Liver (tissue), 9 donors: ENCODE results near the gene TRDMT1. TPM values are rescaled to one million over a fixed set of nuclear protein-coding genes. Genes with fewer than 3 reads are reported as not detected.

Experiments used
- DNase-seq: peaks from one replicate; pipeline ENCODE4 v3.0.0-alpha.2; 2017; ENCODE audit warnings: low spot score
- H3K27ac ChIP-seq, 2 donors: one replicate each; pipeline ENCODE4 v1.7.0; 2013; ENCODE audit warnings: inconsistent platforms in 2 of 2, low read length in 2 of 2, control low read depth in 1 of 2, low read depth in 1 of 2, mild to moderate bottlenecking in 1 of 2
- H3K27me3 ChIP-seq, 4 donors: one replicate each; pipeline versions ENCODE4 v1.6.1 to v1.7.0; 2013; ENCODE audit warnings: low read length in 3 of 4, inconsistent platforms in 1 of 4, mild to moderate bottlenecking in 1 of 4, moderate library complexity in 1 of 4; ENCODE audit not compliant: control insufficient read depth in 4 of 4, insufficient read depth in 4 of 4
- H3K36me3 ChIP-seq, 4 donors: one replicate each; pipeline versions ENCODE4 v1.6.1 to v1.7.0; 2013; ENCODE audit warnings: low read length in 3 of 4, mild to moderate bottlenecking in 3 of 4, low read depth in 1 of 4, moderate library complexity in 1 of 4; ENCODE audit not compliant: control insufficient read depth in 4 of 4, insufficient read depth in 3 of 4
- H3K4me1 ChIP-seq, 4 donors: one replicate each; pipeline versions ENCODE4 v1.6.1 to v1.7.0; 2013; ENCODE audit warnings: low read length in 3 of 4, mild to moderate bottlenecking in 3 of 4, moderate library complexity in 1 of 4; ENCODE audit not compliant: control insufficient read depth in 4 of 4, insufficient read depth in 4 of 4
- H3K4me3 ChIP-seq, 3 donors: one replicate each; pipeline versions ENCODE4 v1.6.1 to v1.7.0; 2013; ENCODE audit warnings: low read length in 3 of 3, control low read depth in 1 of 3, low read depth in 1 of 3, mild to moderate bottlenecking in 1 of 3
- H3K9ac ChIP-seq, 2 donors: one replicate each; pipeline ENCODE4 v1.7.0; 2013; ENCODE audit warnings: low read length in 2 of 2, mild to moderate bottlenecking in 2 of 2, moderate library complexity in 2 of 2, control low read depth in 1 of 2, low read depth in 1 of 2
- H3K9me3 ChIP-seq, 4 donors: one replicate each; pipeline versions ENCODE4 v1.6.1 to v1.7.0; 2013; ENCODE audit warnings: low read length in 3 of 4; ENCODE audit not compliant: control insufficient read depth in 4 of 4
- EGR1 ChIP-seq, 2 donors: IDR thresholded peaks; 2 replicates each; pipeline ENCODE4 v1.6.1; 2016 to 2018; ENCODE audit warnings: antibody characterized with exemption in 2 of 2, low read depth in 2 of 2
- FOXA1 ChIP-seq: IDR thresholded peaks from 2 replicates; pipeline ENCODE4 v1.6.1; 2016; ENCODE audit warnings: antibody characterized with exemption
- FOXA2 ChIP-seq: IDR thresholded peaks from 2 replicates; pipeline ENCODE4 v1.6.1; 2016; ENCODE audit warnings: antibody characterized with exemption
- GABPA ChIP-seq, 2 donors: IDR thresholded peaks in 1 of 2; conservative IDR thresholded peaks in 1 of 2; 2 replicates each; pipeline ENCODE4 v1.6.1; 2016; ENCODE audit warnings: antibody characterized with exemption in 2 of 2, mild to moderate bottlenecking in 1 of 2, moderate library complexity in 1 of 2
- HNF4A ChIP-seq, 2 donors: conservative IDR thresholded peaks; 2 replicates each; pipeline ENCODE4 v1.6.1; 2016; ENCODE audit warnings: antibody characterized with exemption in 2 of 2, mild to moderate bottlenecking in 2 of 2
- HNF4G ChIP-seq: IDR thresholded peaks from 2 replicates; pipeline ENCODE4 v1.6.1; 2016; ENCODE audit warnings: antibody characterized with exemption
- JUND ChIP-seq, 2 donors: IDR thresholded peaks; 2 replicates each; pipeline ENCODE4 v1.6.1; 2016; ENCODE audit warnings: antibody characterized with exemption in 2 of 2
- NR2F2 ChIP-seq: IDR thresholded peaks from 2 replicates; pipeline ENCODE4 v1.6.1; 2016; ENCODE audit warnings: antibody characterized with exemption
- RAD21 ChIP-seq, 2 donors: IDR thresholded peaks; 2 replicates each; pipeline ENCODE4 v1.6.1; 2016; ENCODE audit warnings: antibody characterized with exemption in 2 of 2, mild to moderate bottlenecking in 2 of 2
- RXRA ChIP-seq, 2 donors: IDR thresholded peaks; 2 replicates each; pipeline ENCODE4 v1.6.1; 2017 to 2018; ENCODE audit warnings: antibody characterized with exemption in 2 of 2, mild to moderate bottlenecking in 1 of 2
- SP1 ChIP-seq: IDR thresholded peaks from 2 replicates; pipeline ENCODE4 v1.6.1; 2018; ENCODE audit warnings: antibody characterized with exemption, mild to moderate bottlenecking
- TAF1 ChIP-seq: conservative IDR thresholded peaks from 2 replicates; pipeline ENCODE4 v1.6.1; 2016; ENCODE audit warnings: antibody characterized with exemption, mild to moderate bottlenecking
- YY1 ChIP-seq: IDR thresholded peaks from 2 replicates; pipeline ENCODE4 v1.6.1; 2016; ENCODE audit warnings: antibody characterized with exemption, mild to moderate bottlenecking
- WGBS: extraction: QIAGEN DNeasy Blood & Tissue Kit; methylation state at CpG from one replicate; pipeline ENCODE4 v1.1.7; 2013; 5-methylcytosine and 5-hydroxymethylcytosine counted together
- polyA plus RNA-seq, 2 donors: library from polyadenylated mRNA; stranded (reverse) in 1 of 2; unstranded in 1 of 2; fragments of 200-250 nt in 1 of 2; fragments of >200 nt in 1 of 2; fragmentation: Nextera tagmentation in 1 of 2; extraction: Ambion mirVana in 1 of 2; gene quantifications; one replicate each; pipeline versions ENCODE4 v1.2.1 to v1.2.3, GENCODE V29; 2013 to 2015
- total RNA-seq, 2 donors: library from RNA; depleted of rRNA; stranded (reverse); fragments of >200 nt; gene quantifications; one replicate each; pipeline ENCODE4 v1.2.3, GENCODE V29; 2014
- TF ChIP-seq, protein P1 (sequence below): IDR thresholded peaks from 2 replicates; pipeline ENCODE4 v1.6.1; 2016; ENCODE audit warnings: antibody characterized with exemption, mild to moderate bottlenecking
- TF ChIP-seq, protein P2 (sequence below): IDR thresholded peaks from 2 replicates; pipeline ENCODE4 v1.6.1; 2016; ENCODE audit warnings: antibody characterized with exemption
- TF ChIP-seq, protein P3 (sequence below): IDR thresholded peaks from 2 replicates; pipeline ENCODE4 v1.6.1; 2016; ENCODE audit warnings: antibody characterized with exemption
- TF ChIP-seq, protein P4 (sequence below): IDR thresholded peaks from 2 replicates; pipeline ENCODE4 v1.6.1; 2016; ENCODE audit warnings: antibody characterized with exemption
- TF ChIP-seq, protein P5 (sequence below): fragments of 150-350 bp; IDR thresholded peaks from 2 replicates; pipeline ENCODE4 v1.5.1; 2017; ENCODE audit warnings: improper control_type of control experiment, low read depth, low read length; ENCODE audit not compliant: missing input control
- donor health status: healthy.
- donor health status: healthy.
- donor health status: healthy.
- donor health status: healthy.
- donor health status: healthy.

The TRDMT1 gene
- total and polyA plus RNA-seq, 4 donors, result 0.38 to 2.4 (median 1.1) TPM

DNA sequence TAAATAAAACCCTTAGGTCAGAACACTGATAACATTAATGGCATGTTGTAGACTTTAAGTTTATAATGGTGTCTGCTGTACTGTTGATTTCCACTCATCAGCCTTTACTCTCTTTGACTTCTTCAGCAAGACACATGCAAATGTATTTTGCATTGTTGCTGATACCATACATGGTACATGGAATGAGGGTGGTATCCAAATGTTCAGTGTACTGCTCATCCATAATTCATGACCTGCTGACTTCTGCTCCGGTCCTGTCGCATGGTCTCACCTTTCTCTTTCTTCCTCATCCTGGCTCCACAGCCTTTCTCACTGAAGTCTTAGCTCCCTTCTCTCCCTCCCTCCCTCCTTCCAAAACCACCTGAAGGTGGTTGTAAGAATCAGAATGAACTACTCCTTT is 67.2 kb downstream of the TRDMT1 start (continued):
- TF ChIP-seq, protein P1, sequence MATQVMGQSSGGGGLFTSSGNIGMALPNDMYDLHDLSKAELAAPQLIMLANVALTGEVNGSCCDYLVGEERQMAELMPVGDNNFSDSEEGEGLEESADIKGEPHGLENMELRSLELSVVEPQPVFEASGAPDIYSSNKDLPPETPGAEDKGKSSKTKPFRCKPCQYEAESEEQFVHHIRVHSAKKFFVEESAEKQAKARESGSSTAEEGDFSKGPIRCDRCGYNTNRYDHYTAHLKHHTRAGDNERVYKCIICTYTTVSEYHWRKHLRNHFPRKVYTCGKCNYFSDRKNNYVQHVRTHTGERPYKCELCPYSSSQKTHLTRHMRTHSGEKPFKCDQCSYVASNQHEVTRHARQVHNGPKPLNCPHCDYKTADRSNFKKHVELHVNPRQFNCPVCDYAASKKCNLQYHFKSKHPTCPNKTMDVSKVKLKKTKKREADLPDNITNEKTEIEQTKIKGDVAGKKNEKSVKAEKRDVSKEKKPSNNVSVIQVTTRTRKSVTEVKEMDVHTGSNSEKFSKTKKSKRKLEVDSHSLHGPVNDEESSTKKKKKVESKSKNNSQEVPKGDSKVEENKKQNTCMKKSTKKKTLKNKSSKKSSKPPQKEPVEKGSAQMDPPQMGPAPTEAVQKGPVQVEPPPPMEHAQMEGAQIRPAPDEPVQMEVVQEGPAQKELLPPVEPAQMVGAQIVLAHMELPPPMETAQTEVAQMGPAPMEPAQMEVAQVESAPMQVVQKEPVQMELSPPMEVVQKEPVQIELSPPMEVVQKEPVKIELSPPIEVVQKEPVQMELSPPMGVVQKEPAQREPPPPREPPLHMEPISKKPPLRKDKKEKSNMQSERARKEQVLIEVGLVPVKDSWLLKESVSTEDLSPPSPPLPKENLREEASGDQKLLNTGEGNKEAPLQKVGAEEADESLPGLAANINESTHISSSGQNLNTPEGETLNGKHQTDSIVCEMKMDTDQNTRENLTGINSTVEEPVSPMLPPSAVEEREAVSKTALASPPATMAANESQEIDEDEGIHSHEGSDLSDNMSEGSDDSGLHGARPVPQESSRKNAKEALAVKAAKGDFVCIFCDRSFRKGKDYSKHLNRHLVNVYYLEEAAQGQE, result no peak
- no peak for TF ChIP-seq FOXA1
- no peak for TF ChIP-seq JUND (IDR thresholded peaks at IDR 0.05)
- no peak for TF ChIP-seq EGR1 (IDR thresholded peaks at IDR 0.05; ENCODE audit: low read depth in 2 of 2)

DNA sequence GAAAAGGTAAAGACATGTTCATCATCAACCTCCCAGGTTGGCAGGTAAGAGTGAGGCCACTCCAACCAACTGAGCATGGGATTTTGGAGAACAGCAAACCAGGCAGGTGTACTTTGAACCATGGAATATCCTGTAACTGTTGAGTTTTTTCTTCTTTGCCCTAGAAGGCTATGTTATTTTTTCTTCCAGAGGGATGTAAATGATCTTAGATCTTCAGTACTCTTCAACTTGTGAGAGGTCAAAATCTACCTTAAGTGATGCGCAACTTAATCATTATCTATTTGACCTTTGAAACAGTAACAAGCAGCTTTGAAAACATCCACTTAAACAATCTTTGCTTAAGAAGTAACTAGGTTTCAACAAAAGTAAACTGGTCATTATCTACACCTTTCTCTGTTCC is 71.7 kb downstream of the TRDMT1 start, which contains the start of gene CUBN:
Gene CUBN, minus strand, starts transcription at position 71 of the 400 bp plus-strand sequence. Its CDS starts 46 bp downstream, at position 25.
- TF ChIP-seq HNF4G (no peak), HNF4A (conservative IDR thresholded peaks at IDR 0.05) (no peak), FOXA1 (no peak), RAD21 (IDR thresholded peaks at IDR 0.05) (no peak), TAF1 (no peak), EGR1 (IDR thresholded peaks at IDR 0.05; ENCODE audit: low read depth in 2 of 2) (no peak), RXRA (IDR thresholded peaks at IDR 0.05) (no peak)
- peaks cover 0 to 1% (median 0%) of the 10 kb centered on the region in 4 donors for H3K4me1 ChIP-seq
- H3K36me3 ChIP-seq, result no peaks in the 10 kb centered on the region
- H3K9me3 ChIP-seq, result no peaks in the 10 kb centered on the region
- no peak for DNase-seq
- no peaks in the 10 kb centered on the region for H3K27me3 ChIP-seq
- H3K9ac ChIP-seq, result no peak within 1 kb of the TSS
- H3K27ac ChIP-seq, result no peak within 1 kb of the TSS
- 85% methylated on average over 1 of the region's 1 CpG for WGBS
- H3K4me3 ChIP-seq, result no peak within 1 kb of the TSS

DNA sequence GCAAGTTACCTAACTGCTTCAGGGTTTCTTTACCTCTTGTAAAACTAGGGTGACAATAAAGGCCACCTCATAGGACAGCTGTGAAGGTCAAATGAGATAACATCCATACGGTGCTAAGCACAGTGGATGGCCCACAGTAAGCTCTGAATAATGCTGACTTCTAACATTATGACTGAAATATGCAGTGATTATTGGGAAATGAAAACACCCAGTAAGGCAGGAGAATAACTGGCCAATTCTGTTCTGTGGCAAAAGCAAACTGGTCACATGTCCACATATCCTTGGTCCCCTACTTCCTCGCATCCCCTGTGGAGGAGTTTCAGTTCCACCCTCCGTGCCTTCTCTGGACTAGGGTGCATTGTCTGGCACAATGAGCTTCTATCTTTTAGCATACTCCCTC is 73.2 kb downstream of the TRDMT1 start:
- no peak for TF ChIP-seq JUND (IDR thresholded peaks at IDR 0.05)
- TF ChIP-seq, protein P2, sequence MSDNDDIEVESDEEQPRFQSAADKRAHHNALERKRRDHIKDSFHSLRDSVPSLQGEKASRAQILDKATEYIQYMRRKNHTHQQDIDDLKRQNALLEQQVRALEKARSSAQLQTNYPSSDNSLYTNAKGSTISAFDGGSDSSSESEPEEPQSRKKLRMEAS, result no peak
- TF ChIP-seq GABPA (IDR thresholded peaks at IDR 0.05 in 1 of 2, conservative IDR thresholded peaks at IDR 0.05 in 1 of 2), result no peak
- no peak for TF ChIP-seq RAD21 (IDR thresholded peaks at IDR 0.05)
- TF ChIP-seq SP1, result no peak
- TF ChIP-seq FOXA2, result no peak
- no peak for TF ChIP-seq HNF4G
- no peak for TF ChIP-seq RXRA (IDR thresholded peaks at IDR 0.05)
- TF ChIP-seq TAF1, result no peak
- TF ChIP-seq HNF4A (conservative IDR thresholded peaks at IDR 0.05), result no peak
- no peak for TF ChIP-seq YY1
- TF ChIP-seq, protein P3, sequence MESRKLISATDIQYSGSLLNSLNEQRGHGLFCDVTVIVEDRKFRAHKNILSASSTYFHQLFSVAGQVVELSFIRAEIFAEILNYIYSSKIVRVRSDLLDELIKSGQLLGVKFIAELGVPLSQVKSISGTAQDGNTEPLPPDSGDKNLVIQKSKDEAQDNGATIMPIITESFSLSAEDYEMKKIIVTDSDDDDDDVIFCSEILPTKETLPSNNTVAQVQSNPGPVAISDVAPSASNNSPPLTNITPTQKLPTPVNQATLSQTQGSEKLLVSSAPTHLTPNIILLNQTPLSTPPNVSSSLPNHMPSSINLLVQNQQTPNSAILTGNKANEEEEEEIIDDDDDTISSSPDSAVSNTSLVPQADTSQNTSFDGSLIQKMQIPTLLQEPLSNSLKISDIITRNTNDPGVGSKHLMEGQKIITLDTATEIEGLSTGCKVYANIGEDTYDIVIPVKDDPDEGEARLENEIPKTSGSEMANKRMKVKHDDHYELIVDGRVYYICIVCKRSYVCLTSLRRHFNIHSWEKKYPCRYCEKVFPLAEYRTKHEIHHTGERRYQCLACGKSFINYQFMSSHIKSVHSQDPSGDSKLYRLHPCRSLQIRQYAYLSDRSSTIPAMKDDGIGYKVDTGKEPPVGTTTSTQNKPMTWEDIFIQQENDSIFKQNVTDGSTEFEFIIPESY, result no peak
- TF ChIP-seq, protein P1, result no peak
- no peak for TF ChIP-seq FOXA1
- TF ChIP-seq NR2F2, result no peak
- TF ChIP-seq, protein P4, sequence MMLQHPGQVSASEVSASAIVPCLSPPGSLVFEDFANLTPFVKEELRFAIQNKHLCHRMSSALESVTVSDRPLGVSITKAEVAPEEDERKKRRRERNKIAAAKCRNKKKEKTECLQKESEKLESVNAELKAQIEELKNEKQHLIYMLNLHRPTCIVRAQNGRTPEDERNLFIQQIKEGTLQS, result no peak
- TF ChIP-seq, protein P5, sequence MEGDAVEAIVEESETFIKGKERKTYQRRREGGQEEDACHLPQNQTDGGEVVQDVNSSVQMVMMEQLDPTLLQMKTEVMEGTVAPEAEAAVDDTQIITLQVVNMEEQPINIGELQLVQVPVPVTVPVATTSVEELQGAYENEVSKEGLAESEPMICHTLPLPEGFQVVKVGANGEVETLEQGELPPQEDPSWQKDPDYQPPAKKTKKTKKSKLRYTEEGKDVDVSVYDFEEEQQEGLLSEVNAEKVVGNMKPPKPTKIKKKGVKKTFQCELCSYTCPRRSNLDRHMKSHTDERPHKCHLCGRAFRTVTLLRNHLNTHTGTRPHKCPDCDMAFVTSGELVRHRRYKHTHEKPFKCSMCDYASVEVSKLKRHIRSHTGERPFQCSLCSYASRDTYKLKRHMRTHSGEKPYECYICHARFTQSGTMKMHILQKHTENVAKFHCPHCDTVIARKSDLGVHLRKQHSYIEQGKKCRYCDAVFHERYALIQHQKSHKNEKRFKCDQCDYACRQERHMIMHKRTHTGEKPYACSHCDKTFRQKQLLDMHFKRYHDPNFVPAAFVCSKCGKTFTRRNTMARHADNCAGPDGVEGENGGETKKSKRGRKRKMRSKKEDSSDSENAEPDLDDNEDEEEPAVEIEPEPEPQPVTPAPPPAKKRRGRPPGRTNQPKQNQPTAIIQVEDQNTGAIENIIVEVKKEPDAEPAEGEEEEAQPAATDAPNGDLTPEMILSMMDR, result no peak
- TF ChIP-seq EGR1 (IDR thresholded peaks at IDR 0.05; ENCODE audit: low read depth in 2 of 2), result no peak
- Histone ChIP-seq H3K9ac (no peak overlapping the region), H3K27me3 (no peaks in the 10 kb centered on the region), H3K4me1 (peaks cover 0 to 1% (median 0%) of the 10 kb centered on the region in 4 donors), H3K4me3 (no peak overlapping the region), H3K27ac (no peak overlapping the region), H3K36me3 (no peaks in the 10 kb centered on the region), H3K9me3 (no peaks in the 10 kb centered on the region)
- DNase-seq, result no peak
- 87% methylated on average over 3 of the region's 3 CpGs for WGBS
